ENCODE measurements around the gene TNRC6C.

Gene TNRC6C

DNA sequence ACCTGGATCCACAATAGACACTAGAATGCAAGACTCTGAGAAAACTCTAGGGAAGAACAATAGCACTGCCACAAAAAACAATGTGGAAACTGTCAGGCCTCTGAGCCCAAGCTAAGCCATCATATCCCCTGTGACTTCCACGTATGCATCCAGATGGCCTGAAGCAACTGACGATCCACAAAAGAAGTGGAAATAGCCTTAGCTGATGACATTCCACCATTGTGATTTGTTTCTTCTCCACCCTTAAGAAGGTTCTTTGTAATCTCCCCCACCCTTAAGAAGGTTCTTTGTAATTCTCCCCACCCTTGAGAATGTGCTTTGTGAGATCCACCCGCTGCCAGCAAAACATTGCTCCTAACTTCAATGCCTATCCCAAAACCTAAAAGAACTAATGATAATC lies 39.2 kb upstream of the TNRC6C start:
- Histone ChIP-seq H3K27me3 (ENCODE audit: insufficient read depth, low read depth) (no peaks in the 10 kb centered on the region), H3K4me2 (no peak overlapping the region), H3K79me2 (ENCODE audit: insufficient read depth, low read depth) (no peaks in the 10 kb centered on the region), H3K4me3 (IDR thresholded peaks at IDR 0.05; ENCODE audit: insufficient read depth, low read depth, low read length) (no peak overlapping the region), H3K4me1 (ENCODE audit: low read depth, poor library complexity, severe bottlenecking) (no peaks in the 10 kb centered on the region), H3K9ac (no peak overlapping the region), H4K20me1 (ENCODE audit: insufficient read depth) (no peaks in the 10 kb centered on the region), H2AFZ (ENCODE audit: low read depth) (no peak overlapping the region), H3K36me3 (ENCODE audit: insufficient read depth) (no peaks in the 10 kb centered on the region), H3K27ac (no peak overlapping the region)
- TF ChIP-seq, protein P1, sequence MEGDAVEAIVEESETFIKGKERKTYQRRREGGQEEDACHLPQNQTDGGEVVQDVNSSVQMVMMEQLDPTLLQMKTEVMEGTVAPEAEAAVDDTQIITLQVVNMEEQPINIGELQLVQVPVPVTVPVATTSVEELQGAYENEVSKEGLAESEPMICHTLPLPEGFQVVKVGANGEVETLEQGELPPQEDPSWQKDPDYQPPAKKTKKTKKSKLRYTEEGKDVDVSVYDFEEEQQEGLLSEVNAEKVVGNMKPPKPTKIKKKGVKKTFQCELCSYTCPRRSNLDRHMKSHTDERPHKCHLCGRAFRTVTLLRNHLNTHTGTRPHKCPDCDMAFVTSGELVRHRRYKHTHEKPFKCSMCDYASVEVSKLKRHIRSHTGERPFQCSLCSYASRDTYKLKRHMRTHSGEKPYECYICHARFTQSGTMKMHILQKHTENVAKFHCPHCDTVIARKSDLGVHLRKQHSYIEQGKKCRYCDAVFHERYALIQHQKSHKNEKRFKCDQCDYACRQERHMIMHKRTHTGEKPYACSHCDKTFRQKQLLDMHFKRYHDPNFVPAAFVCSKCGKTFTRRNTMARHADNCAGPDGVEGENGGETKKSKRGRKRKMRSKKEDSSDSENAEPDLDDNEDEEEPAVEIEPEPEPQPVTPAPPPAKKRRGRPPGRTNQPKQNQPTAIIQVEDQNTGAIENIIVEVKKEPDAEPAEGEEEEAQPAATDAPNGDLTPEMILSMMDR (conservative IDR thresholded peaks at IDR 0.05; ENCODE audit: low read depth, low read length), result no peak

DNA sequence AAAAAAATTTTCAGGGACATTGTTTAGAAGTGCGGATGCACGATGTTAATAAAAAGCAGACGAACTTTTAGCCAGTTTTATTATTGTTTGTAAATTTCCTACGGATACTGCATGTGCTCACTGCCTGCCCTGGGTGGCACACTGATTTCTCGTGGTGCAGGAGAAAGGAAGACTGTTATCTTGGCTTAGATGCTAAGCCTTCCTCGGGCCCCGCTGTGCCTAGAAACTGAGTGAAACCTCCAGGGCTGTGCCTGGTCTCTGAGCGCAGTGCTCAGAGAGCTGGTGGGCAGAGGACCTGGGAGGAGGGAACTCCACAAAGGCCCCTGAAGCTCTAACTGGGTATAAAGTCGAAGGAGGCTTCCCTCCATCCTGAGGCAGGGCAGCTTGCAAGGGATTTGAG lies 35.4 kb upstream of the TNRC6C start:
- Histone ChIP-seq H3K4me1 (ENCODE audit: low read depth, poor library complexity, severe bottlenecking) (peaks cover under 1% of the 10 kb centered on the region), H2AFZ (ENCODE audit: low read depth) (no peak overlapping the region), H3K79me2 (ENCODE audit: insufficient read depth, low read depth) (no peaks in the 10 kb centered on the region), H3K36me3 (ENCODE audit: insufficient read depth) (no peaks in the 10 kb centered on the region), H3K27ac (no peak overlapping the region), H3K4me2 (no peak overlapping the region), H3K4me3 (IDR thresholded peaks at IDR 0.05; ENCODE audit: insufficient read depth, low read depth, low read length) (no peak overlapping the region), H3K9ac (no peak overlapping the region), H4K20me1 (ENCODE audit: insufficient read depth) (no peaks in the 10 kb centered on the region), H3K27me3 (ENCODE audit: insufficient read depth, low read depth) (no peaks in the 10 kb centered on the region)
- TF ChIP-seq, protein P1 (conservative IDR thresholded peaks at IDR 0.05; ENCODE audit: low read depth, low read length), result no peak

DNA sequence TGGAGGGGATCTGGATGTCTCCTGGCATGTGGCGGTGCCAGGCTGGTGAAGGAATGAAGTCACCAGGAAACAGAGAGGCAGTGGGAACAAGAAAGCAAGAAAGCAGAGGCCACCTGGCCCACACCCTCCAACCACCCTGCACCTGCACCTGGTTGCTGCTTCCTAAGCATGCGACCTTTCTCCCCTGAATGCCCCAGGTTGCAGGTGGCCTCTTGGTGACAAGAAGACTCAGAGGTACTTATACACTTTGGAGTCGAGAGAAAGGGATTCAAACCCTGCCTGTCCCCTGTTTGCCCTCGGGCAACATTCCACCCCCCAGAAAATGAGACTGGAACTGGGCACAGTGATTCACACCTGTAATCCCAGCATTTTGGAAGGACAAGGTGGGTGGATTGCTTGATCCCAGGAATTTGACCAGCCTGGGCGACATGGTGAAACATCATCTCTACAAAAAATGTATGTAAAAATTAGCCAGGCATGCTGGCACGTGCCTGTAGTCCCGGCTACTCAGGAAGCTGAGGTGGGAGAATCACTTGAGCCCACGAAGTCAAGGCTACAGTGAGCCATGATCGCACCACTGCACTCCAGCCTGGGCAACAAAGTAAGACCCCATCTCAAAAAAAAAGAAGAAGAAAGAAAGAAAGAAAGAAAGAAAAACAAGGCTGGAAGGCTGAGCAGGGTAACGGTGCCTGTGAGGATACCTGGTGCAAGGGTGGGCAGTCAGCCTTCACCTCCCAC lies 34.6 kb upstream of the TNRC6C start:
- Histone ChIP-seq H2AFZ (ENCODE audit: low read depth) (no peak overlapping the region), H3K4me1 (ENCODE audit: low read depth, poor library complexity, severe bottlenecking) (peaks cover 9% of the 10 kb centered on the region), H3K27me3 (ENCODE audit: insufficient read depth, low read depth) (no peaks in the 10 kb centered on the region), H3K4me2 (no peak overlapping the region; the same call in 1 of the 2 replicates), H3K36me3 (ENCODE audit: insufficient read depth) (no peaks in the 10 kb centered on the region), H3K4me3 (IDR thresholded peaks at IDR 0.05; ENCODE audit: insufficient read depth, low read depth, low read length) (no peak overlapping the region), H3K9ac (no peak overlapping the region), H3K27ac (no peak overlapping the region), H3K79me2 (ENCODE audit: insufficient read depth, low read depth) (no peaks in the 10 kb centered on the region), H4K20me1 (ENCODE audit: insufficient read depth) (no peaks in the 10 kb centered on the region)
- TF ChIP-seq, protein P1 (conservative IDR thresholded peaks at IDR 0.05; ENCODE audit: low read depth, low read length), result no peak

DNA sequence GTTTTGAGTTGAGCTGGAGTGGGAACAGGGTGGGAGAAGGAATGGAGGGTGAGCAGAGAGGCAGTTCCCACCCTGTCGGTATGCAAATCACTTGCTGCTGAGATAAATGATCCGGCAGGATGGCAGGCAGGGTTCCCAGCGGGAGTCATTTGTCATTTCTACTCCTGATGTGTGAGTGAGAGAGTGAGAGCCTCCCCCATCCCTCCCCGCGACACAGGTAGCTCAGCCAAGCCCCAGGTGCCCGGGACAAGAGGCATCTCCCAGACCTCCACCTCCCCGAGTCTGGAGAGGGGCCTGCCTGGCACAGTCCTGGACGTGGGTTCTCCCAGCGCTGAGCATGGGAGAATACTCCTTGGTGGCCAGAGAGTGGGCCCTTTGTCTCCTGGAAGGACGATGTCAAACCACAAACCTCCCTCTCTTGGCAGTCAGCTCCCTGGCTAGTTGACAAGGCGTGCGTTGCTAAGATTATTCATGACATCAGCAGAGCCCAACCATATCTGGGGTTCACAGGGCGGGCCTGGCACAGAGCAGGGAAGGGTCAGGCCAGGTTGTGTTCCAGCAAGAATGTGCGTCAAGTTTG lies 33.7 kb upstream of the TNRC6C start:
- H3K9ac ChIP-seq, result no peak overlapping the region
- H3K4me1 ChIP-seq (ENCODE audit: low read depth, poor library complexity, severe bottlenecking), result peaks cover 18% of the 10 kb centered on the region
- no peaks in the 10 kb centered on the region for H3K36me3 ChIP-seq (ENCODE audit: insufficient read depth)
- no peak overlapping the region for H3K4me3 ChIP-seq (IDR thresholded peaks at IDR 0.05; ENCODE audit: insufficient read depth, low read depth, low read length)
- no peaks in the 10 kb centered on the region for H4K20me1 ChIP-seq (ENCODE audit: insufficient read depth)
- no peaks in the 10 kb centered on the region for H3K27me3 ChIP-seq (ENCODE audit: insufficient read depth, low read depth)
- H2AFZ ChIP-seq (ENCODE audit: low read depth), result no peak overlapping the region
- no peaks in the 10 kb centered on the region for H3K79me2 ChIP-seq (ENCODE audit: insufficient read depth, low read depth)
- TF ChIP-seq, protein P1 (conservative IDR thresholded peaks at IDR 0.05; ENCODE audit: low read depth, low read length), result no peak
- H3K27ac ChIP-seq, result no peak overlapping the region
- no peak overlapping the region for H3K4me2 ChIP-seq

Data from KMS-11 (cell line).